HPDE6-E6E7 (cell line): ENCODE data around the gene ZEB2.

Experiments
- DNase-seq: peaks from one replicate; pipeline ENCODE4 v3.0.0; 2011; ENCODE audit warnings: missing footprints; ENCODE audit errors: extremely low spot score

The ZEB2 gene

DNA sequence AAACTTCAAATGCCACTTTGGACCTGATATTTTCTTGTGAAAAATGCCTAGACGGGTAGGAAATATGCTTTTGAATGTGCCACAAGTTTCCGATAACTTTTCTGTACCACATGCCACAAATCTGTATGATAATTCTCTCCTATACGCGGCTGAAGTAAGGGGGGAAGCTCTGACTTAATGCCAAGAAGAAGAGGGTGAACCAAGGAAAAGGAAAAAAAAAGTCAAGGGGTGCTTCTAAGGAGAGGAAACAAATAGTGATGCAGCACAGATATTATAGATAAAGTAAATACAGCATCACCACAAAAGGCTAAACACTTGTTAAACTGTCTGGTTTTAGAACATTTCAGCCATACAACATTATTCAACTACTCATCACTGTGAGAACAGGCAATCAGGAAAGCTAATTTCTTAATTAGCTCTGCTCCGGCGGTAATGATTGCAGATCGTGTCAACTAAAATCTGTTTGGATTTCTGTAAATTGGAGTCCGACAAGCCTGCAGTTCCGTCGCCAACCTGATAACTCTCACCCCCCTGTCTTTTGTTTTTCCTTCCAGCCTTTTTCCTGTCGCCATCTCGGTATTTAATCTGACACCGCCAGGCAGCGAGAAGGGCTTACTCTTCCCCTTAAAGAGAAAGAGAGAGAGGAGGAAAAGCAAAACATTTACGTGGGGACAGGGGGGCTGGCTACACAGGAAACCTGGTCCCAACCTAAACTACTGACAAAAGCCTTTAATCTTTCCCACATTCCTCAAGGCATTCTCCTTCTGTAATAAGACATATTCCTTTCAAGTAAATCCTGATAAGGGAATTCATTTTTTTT is 67.5 kb downstream of the ZEB2 start:
- no peak for DNase-seq

DNA sequence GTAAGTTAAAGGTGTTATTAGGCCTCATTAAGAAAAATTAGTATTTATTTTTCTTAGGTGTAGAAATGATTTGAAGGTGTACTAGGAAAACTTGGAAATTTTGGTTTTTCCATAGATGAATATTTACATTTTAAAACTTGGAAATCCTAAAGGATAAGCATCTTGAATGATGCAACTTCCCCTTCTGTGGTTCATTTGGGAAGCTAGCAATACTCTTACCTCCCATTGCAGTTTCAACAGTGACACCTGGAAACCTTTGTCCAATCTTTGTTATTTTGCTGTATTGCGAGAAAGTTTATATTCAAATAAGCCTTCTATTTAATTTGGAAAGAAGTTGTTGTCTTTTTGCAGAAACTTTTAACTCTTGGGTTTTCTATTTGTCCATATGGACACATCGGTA is 68.5 kb downstream of the ZEB2 start:
- DNase-seq = no peak

DNA sequence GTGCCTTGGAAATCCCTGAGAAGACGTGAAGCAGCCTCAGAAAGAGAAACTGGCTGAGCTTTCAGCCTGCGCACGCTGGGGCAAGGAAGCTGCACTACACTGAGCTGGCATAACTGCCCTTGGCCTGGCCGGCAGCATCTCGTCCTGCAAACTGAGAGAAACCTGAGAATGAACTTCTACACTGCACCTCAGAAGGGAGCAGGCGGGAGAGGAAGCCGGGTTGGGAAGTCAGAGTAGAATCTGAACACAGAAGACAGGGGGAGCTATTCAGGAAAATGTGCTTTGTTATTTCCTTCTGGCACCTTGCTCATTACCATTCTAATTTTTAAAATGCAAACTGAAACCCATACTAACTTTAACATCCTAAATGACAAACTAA is 70.9 kb downstream of the ZEB2 start:
- no peak for DNase-seq

DNA sequence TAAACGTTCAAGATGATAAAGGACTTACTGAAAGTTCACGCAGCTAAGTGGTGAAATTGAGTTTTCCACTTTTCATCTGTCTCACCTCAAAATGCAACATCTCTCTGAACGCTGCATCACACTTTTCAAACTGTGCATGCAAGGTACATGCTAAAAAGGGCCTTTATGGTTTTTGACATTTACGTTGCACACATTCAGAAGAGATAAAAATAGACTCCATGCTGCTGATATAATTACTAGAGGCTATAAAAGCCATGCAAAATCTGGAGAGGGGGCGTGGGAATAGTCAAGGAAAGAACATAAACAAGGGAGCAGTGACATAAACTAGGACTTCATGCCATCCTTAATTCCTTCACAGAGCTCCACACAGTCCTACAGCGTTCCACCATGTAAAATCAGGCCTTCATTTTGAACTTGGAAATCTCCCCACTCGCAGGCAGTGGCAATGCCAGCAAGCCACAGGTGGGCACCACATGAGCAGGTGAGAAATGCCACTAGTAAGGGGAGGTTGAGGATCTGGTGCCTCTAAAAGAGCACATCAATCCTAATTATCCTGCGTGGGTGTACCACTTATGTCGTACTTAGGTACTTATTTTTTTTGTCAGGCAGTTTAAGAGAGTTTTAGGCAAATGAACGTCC is 71.4 kb downstream of the ZEB2 start:
- no peak for DNase-seq

DNA sequence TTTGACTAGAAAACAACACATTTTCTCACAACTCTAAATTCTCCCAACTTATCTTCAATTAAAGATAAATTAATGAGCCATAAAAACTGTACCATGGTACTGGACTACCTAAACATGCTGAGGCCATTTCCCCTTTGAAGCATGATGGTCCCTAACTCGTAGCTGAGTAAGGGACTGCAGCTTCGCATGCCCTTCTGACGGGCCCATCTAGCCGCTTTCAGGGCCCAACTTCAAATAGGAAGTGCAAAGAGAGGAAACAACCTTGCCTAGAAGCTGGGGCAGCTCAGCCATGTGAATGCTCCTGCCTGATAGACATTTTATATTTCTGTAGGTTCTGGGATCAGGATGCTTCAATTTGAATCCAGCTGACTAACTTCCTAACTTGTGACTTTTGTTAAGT is 72.4 kb downstream of the ZEB2 start:
- no peak for DNase-seq

DNA sequence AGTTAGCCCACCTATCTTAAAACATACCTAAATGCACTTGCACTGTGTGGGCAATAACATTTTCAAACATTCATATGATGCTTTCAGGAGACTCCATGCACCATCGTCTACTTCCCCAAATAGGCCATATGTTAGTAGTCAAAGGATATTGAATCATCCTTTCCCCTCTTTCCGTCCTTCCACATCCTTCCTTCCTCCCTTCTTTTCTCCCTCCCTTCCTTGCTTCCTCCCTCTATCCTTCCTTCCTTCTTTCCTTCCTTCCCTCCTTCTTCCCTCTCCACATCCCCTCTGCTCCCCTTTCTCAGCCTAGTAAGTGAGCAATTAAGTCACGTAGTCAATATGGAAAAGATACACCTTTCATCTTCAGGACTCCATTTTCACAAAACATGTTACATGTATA is 73.8 kb downstream of the ZEB2 start:
- DNase-seq = no peak

DNA sequence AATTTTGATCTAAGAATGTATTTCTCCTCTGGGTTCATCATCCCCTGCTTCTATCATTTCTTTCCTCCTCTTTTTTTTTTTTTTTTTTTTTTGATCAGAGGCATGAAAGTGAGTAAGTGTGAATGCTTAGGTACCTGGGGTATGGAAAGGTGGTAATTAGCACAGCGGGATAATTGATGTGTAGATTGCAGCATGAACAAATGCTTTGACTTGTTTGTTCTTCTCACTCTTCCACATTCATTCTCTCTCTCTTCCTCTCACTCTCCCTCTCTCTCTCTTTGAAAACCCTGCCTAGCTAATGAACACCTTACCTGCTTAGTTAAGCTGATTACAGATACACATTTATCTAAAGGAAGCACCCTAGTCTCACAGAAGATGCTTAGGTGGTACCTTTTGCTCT is 74.7 kb downstream of the ZEB2 start:
- DNase-seq = no peak

DNA sequence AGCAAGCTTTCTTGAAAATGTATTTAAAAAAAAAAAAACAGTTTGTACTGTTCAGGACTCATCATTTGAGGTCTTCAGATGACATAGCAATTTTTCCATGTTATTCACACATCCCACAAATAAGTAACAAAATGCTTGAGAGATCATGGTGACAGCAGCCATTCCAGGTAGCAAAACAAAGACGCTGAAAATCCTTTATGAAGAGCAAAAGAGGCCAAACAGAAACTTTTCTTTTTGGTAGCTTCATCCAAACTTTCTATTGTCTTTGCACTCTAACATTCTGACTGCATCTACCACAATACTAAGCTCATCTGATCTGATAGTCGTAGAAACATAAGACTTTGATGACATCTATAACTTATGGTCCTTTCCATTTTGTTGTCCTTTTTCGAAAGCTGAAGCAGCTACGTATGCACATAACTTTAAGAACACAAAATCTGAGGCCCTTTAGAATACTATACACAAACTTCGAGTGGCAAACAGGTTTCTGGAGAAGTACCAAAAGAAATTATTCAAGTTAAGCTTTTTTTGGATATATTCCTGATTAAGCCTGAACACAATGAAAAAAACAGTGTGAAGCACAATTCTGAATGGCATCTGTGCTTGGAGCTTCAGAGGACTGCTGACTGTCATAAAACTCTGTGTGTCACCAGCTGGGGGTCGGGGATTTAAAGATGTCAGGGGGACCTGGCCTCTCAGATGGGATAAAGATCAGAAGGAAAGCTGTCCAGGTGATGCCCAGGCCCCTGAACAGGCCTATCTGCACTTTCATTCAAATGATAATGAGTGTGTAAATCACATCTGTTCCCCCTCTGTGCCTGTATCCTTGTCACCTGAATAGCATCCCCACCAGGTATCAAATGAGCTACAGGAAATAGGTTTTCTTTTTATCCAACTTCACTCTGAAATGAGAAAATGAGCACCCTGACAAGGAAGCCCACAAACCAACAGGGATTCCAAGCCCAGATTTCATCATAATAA is 75.8 kb downstream of the ZEB2 start:
- no peak for DNase-seq

DNA sequence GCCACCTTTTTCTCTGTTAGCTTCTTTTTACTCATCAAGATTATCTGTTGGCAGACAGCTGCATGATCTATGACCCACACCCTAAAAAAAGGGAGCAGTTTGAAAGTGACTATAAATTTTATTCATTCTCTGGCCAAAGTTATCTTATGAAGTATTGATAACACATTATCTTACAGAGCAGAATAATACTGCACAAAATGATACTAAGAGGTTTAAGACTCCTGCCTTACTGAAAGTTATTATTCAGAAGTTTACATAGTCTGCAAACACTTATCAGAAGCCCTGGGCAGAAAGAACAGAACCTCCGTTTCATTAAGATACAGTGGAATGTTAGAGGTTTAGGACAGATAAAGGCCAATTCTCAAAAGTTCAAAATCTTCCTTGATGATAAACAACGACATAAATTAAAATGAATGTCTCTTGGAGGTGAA is 78.2 kb downstream of the ZEB2 start:
- DNase-seq = no peak

DNA sequence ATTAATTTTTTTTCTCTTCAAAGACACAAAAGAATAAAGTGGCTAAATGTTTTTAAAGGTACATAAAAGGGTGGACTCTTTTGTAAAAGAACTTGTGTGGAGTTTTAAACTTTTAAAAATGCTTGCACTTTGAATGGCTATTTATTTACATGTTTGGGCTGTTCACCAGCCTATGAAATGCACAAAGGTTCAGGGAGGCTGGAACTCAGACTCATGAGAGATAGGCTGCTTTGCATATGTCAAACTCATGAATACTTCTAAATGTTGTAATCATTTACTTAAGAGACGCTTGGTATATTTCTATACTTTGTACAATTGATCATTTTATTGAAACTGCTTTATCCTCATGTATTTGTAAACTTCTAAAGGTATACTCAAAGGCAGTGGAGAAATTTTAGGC is 79.9 kb downstream of the ZEB2 start:
- DNase-seq = no peak

DNA sequence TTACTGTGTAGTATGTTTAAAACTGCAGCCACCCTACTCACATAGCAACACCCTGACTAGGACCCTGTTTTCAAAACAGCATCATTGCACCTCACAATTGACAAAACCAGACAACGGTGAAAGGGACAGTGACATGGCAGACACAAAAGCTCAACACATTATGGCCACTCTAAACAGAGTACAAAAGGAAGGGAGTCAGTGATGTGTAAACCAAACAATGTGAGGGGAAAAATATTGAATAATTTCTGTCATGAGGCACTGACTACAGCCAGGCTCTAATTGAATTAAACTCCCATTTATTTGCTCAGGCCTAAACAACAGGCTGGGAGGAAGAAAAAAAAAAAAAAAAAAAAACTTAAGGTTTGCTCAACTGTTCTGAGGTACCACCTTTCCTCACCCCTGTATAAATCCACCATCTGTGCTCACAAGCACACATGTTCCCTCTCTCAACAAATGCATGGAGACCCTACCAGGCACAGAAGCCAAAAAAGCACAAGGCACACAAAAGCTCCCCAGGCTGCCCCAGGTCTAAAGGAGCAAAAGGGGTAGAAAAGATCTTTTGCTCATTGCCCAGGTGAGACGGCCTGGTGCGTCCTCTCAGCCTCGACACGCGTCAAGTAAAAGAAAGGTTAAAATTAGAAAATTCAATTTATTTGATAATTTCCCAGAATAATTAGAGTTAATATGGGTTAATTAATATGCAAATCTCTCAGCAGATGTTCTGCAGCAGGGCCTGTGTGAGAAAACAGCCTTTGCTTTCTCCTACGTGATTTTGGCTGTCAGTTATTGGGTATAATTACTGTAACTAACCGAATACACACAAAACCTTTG is 80.9 kb downstream of the ZEB2 start:
- no peak for DNase-seq

DNA sequence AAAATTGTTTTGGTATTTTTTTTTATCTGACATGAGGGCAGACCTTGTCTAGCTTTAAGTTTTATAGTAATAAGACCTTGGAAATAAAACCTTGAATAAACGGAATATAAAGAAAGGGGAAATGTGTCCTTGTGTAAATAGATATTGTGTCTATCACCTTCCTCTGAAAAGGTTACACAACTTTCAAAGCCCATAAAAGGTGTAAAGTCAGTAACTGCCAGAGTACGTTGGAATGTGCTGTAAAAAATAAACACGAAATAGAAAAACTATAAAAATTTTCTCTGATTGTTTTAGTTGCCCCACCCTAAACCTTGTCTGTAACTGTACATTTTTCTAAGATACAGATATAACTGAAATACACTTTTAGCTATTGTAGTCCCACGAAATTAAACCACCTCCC is 82.3 kb downstream of the ZEB2 start:
- no peak for DNase-seq

DNA sequence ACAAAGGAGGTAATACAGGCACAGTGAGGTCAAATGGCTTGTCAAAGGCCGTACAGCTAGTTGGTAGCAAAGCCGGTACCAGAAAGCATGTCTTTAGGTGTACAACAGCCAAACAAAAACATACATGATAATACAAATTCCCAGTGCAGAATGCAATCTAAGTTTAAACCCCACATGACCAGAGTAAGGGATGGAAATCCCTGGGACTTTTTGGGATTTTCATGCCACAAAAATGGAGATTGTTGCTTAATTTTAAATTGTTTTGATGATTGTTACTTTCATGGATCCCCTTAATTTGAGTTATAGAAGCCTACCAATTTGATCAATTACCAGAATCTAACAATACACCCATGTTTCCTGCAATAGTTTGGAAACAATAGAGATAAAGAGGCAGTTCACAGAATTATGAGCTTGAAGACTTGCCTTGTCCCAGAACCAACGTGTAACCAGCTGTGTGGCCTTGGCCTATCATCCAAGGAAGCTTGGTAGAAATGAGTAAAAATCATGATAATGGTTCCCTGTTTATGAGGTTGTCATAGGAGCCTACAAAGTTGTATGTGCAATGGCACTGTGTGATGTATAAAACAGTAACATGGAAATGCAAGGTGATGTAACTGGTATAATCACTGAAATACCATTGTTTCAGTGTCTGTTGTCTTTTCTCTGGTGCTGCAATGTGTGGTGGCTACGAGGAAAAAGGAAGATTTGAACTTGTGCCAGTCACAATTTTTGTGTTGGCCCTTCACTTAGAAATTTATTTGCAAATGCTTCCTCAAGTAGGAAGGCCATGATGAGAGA is 85.3 kb downstream of the ZEB2 start:
- DNase-seq = no peak

DNA sequence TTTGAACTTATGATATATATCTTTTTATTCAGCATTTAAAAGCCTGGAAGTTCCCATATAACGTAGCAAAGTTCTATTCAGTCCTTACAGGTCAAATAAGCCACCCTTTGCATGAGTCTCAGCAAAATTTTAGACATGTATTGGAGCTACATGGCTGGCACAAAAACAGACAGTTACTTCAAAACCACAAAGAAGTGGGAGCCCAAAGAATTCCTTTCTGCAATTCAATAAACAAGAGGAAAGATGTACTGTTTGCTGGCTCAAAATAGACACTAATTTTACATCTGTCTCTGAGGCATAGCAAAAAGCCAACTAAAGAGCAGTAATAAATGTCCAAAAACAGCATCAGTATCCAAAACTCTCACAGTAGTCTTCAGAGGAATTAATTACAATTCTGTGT is 87.0 kb downstream of the ZEB2 start:
- DNase-seq = no peak

DNA sequence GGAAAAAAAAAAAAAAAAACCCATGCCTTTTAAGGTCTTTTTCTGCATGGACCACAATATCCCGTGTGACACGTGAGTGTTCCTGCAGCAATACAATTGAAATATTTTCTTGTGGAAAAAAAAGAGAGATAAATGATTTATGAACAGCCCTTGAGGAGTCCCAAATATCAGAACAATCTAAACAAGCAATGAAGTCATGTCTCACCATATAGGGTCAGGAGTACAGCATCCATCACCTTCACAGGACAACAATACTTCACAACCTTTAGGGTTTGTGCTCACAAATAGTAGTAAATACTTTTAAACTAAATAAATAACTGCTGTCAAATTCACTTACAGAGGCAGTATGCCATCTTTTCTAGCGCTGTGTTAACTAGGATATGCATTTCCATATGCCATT is 87.9 kb downstream of the ZEB2 start:
- DNase-seq = no peak

DNA sequence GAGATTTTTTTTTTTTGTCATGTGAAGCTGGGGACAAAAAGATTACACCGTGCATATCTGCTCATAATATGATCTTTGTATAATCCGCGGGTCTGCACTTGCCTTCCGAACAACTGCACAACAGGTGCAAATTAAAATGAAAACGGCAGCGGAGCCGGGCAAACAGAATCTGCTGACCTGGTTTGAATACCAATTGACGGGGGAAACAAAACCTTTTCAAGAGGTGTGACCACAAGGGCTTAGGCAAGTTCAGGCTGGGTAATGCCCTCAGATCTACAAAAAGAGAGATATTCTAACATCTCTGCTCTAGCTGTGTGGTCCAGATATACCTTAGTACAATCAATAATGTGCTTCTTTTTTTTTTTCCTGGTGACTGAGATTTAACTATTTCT is 88.5 kb downstream of the ZEB2 start:
- DNase-seq = no peak

DNA sequence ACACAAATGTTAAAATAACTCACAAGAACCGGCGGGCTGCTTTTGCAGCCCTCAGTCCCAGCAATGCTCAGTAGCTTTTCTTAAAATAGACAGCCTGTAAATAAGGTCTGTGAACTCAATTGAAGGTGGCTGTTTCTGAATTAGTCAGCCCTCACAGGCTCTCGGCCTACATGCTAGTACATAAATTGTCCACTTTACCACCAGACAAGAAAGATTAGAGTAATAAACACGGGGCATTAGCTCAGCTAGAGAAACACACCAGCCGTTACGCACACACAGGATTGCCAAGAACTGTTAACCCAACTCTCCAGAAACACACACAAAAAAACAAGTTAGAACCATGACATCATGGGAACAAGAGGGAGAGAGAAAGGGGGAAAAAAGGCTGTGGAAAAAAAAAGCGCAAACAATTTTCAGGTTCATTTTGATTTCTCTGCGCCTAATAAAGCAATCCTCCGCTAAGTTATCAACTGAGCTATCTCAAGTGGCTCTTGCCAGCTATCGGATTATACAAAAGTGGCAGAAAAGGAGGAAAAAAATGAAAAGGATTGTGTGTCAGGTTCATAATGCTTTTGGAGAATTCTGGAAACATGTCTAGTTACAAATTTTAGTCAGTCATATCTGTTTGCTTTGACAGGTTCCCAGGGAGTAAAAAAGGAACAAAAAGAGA is 89.1 kb downstream of the ZEB2 start:
- DNase-seq = no peak

DNA sequence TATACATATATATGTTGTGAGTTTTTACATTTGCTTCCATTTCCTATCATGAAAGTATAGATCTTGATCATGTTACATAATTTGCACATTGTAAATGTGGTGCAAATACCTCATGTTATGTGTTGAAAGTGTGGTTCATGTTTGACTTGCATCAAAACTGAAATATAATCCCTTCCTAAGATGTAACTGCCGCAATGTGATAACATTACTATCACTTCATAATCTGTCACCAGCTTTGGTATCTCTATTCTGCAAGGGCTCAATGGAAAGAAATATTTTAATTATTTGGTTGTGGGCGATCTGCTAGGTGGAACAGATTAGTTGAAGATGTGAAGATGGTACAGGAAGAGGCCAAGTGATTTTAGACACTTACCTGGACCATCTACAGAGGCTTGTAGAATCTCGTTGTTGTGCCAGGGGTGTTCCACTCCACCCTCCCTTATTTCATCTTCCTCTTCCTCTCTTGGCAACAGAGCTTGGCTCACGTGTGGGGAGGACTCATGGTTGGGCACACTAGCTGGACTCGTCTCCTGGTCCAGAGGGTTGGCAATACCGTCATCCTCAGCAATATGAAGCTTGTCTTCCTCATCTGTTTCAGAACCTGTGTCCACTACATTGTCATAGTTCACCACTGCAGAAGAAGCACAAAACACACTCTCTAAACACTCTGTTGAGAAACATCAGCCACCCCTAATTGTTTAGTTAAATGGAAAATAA is 90.4 kb downstream of the ZEB2 start:
- no peak for DNase-seq

DNA sequence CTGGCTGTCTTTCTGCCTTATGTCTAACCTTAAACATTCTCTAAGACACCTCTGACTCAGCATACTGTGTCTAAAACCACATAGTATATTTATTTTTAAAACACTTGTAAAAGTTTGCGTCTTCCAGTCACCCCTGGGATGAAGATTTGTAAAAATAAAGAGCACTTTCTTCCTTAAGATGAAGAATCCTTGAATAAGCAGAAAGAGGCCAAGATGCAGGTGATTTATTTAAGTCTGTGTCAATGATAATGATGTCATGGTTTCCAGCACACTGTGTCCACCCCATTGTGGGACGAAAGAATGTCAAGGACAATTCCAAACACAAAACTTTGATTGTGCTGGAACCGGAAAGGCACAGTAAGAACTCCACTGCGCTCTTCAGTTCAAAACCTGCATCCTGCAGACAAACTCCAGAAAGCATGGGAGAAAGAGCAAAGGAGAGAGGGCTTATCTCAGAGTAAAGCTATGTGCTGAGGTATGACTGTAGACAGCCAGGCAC is 92.9 kb downstream of the ZEB2 start:
- no peak for DNase-seq
